ENCODE data around the gene ERAS. TPM values are rescaled to one million over a fixed set of nuclear protein-coding genes. Genes with fewer than 3 reads are reported as not detected.
"Not testable (repeated sequence)": the region's sequence is repeated elsewhere in the genome, so short reads cannot be mapped to it uniquely, and the experiment has no call there.

Gene ERAS
- total RNA-seq, 1 experiment from 2014 or later, result not detected

GRCh38 chrX:48848847-48849246, 22.5 kb downstream of the ERAS start:
- ChIA-PET CTCF (no interaction called here), POLR2A (ENCODE audit: low non-redundant PET) (no interaction called here)
- intact Hi-C loops (cut with micrococcal nuclease; ENCODE audit: unreplicated experiment), result no loop called here
- Histone ChIP-seq H3K4me1 (ENCODE audit: insufficient read depth, low read length, poor library complexity, severe bottlenecking) (no peaks in the 10 kb centered on the region), H3K27ac (ENCODE audit: low read depth, low read length, poor library complexity, severe bottlenecking) (no peak overlapping the region), H3K4me3 (ENCODE audit: low read depth, low read length, poor library complexity, severe bottlenecking) (no peak overlapping the region), H3K36me3 (ENCODE audit: insufficient read depth, low read length, poor library complexity, severe bottlenecking) (no peaks in the 10 kb centered on the region), H3K9me3 (ENCODE audit: low read depth, low read length, poor library complexity, severe bottlenecking) (no peaks in the 10 kb centered on the region), H3K27me3 (replicated peaks; ENCODE audit: insufficient read depth, low read depth, low read length, poor library complexity) (no peaks in the 10 kb centered on the region)
- no peak for DNase-seq (ENCODE audit: low spot score)
- TF ChIP-seq CTCF (conservative IDR thresholded peaks at IDR 0.05; ENCODE audit: low read depth, low read length) (no peak), EZH2 (IDR thresholded peaks at IDR 0.05; ENCODE audit: borderline replicate concordance, low read depth, low read length, poor library complexity, severe bottlenecking) (no peak)
- no TSS peak for BruUV-seq (replicated peaks)

GRCh38 chrX:48852857-48853256, 26.5 kb downstream of the ERAS start:
- DNase-seq (ENCODE audit: low spot score), result no peak
- BruUV-seq (replicated peaks), result no TSS peak
- TF ChIP-seq EZH2 (IDR thresholded peaks at IDR 0.05; ENCODE audit: borderline replicate concordance, low read depth, low read length, poor library complexity, severe bottlenecking) (no peak), CTCF (conservative IDR thresholded peaks at IDR 0.05; ENCODE audit: low read depth, low read length) (no peak)
- Histone ChIP-seq H3K36me3 (ENCODE audit: insufficient read depth, low read length, poor library complexity, severe bottlenecking) (no peaks in the 10 kb centered on the region), H3K4me3 (ENCODE audit: low read depth, low read length, poor library complexity, severe bottlenecking) (no peak overlapping the region), H3K27me3 (replicated peaks; ENCODE audit: insufficient read depth, low read depth, low read length, poor library complexity) (no peaks in the 10 kb centered on the region), H3K4me1 (ENCODE audit: insufficient read depth, low read length, poor library complexity, severe bottlenecking) (no peaks in the 10 kb centered on the region), H3K9me3 (ENCODE audit: low read depth, low read length, poor library complexity, severe bottlenecking) (no peaks in the 10 kb centered on the region), H3K27ac (ENCODE audit: low read depth, low read length, poor library complexity, severe bottlenecking) (no peak overlapping the region)
- ChIA-PET POLR2A (ENCODE audit: low non-redundant PET) (no interaction called here), CTCF (no interaction called here)
- intact Hi-C loops (cut with micrococcal nuclease; ENCODE audit: unreplicated experiment), result no loop called here

- H3K4me1 ChIP-seq (ENCODE audit: insufficient read depth, low read length, poor library complexity, severe bottlenecking); H3K36me3 ChIP-seq (ENCODE audit: insufficient read depth, low read length, poor library complexity, severe bottlenecking); DNase-seq (ENCODE audit: low spot score); H3K4me3 ChIP-seq (ENCODE audit: low read depth, low read length, poor library complexity, severe bottlenecking); POLR2A ChIA-PET (ENCODE audit: low non-redundant PET); H3K27me3 ChIP-seq (replicated peaks; ENCODE audit: insufficient read depth, low read depth, low read length, poor library complexity); BruUV-seq (replicated peaks); H3K9me3 ChIP-seq (ENCODE audit: low read depth, low read length, poor library complexity, severe bottlenecking); CTCF ChIA-PET; intact Hi-C loops (cut with micrococcal nuclease; ENCODE audit: unreplicated experiment); H3K27ac ChIP-seq (ENCODE audit: low read depth, low read length, poor library complexity, severe bottlenecking): not testable (repeated sequence)
Observed at GRCh38 chrX:48853494-48853893, 27.2 kb downstream of the ERAS start.

- POLR2A ChIA-PET (ENCODE audit: low non-redundant PET); DNase-seq (ENCODE audit: low spot score); H3K27ac ChIP-seq (ENCODE audit: low read depth, low read length, poor library complexity, severe bottlenecking); H3K9me3 ChIP-seq (ENCODE audit: low read depth, low read length, poor library complexity, severe bottlenecking); CTCF ChIA-PET; H3K36me3 ChIP-seq (ENCODE audit: insufficient read depth, low read length, poor library complexity, severe bottlenecking); H3K4me1 ChIP-seq (ENCODE audit: insufficient read depth, low read length, poor library complexity, severe bottlenecking); BruUV-seq (replicated peaks); H3K27me3 ChIP-seq (replicated peaks; ENCODE audit: insufficient read depth, low read depth, low read length, poor library complexity); H3K4me3 ChIP-seq (ENCODE audit: low read depth, low read length, poor library complexity, severe bottlenecking); intact Hi-C loops (cut with micrococcal nuclease; ENCODE audit: unreplicated experiment): not testable (repeated sequence)
Observed at GRCh38 chrX:48854121-48854804, 27.9 kb downstream of the ERAS start.

All from A673 (cell line).